Tibial nerve (tissue), 4 donors: ENCODE data around the gene DGCR2. TPM values are rescaled to one million over a fixed set of nuclear protein-coding genes. Genes with fewer than 3 reads are reported as not detected.

Source experiments
- DNase-seq, 2 donors: peaks; one replicate each; pipeline ENCODE4 v3.0.0-alpha.2; 2019; ENCODE audit warnings: low spot score in 2 of 2
- H3K27ac ChIP-seq, 4 donors: fragments of 200-600 bp; sonication (generic) in 3 of 4; one replicate each; pipeline ENCODE4 v1.5.1; 2017 to 2019; ENCODE audit warnings: mild to moderate bottlenecking in 1 of 4
- H3K27me3 ChIP-seq, 2 donors: fragments of 200-600 bp; sonication (generic) in 1 of 2; one replicate each; pipeline versions ENCODE4 v1.5.1 to v1.6.0; 2017 to 2019
- H3K36me3 ChIP-seq, 3 donors: fragments of 200-600 bp; sonication (generic); one replicate each; pipeline ENCODE4 v1.5.1; 2018 to 2019
- H3K4me1 ChIP-seq, 4 donors: fragments of 200-600 bp; sonication (generic) in 3 of 4; one replicate each; pipeline ENCODE4 v1.5.1; 2017 to 2019
- H3K4me3 ChIP-seq, 4 donors: fragments of 200-600 bp; sonication (generic) in 3 of 4; one replicate each; pipeline ENCODE4 v1.5.1; 2017 to 2019; ENCODE audit warnings: mild to moderate bottlenecking in 1 of 4, moderate library complexity in 1 of 4
- H3K9me3 ChIP-seq, 4 donors: fragments of 200-600 bp; sonication (generic) in 3 of 4; one replicate each; pipeline ENCODE4 v1.5.1; 2017 to 2019
- CTCF ChIP-seq, 5 experiments: fragments of 200-600 bp in 3 of 5; fragments of 450-650 bp in 2 of 5; sonication (generic) in 3 of 5; IDR thresholded peaks; one replicate each; pipeline ENCODE4 v1.5.1; 2016 to 2019; ENCODE audit warnings: antibody characterized with exemption in 5 of 5, mild to moderate bottlenecking in 3 of 5, moderate library complexity in 2 of 5
- EP300 ChIP-seq, 2 donors: sonication (generic); formaldehyde crosslinking; IDR thresholded peaks; one replicate each; pipeline ENCODE4 v1.6.1; 2017; ENCODE audit warnings: antibody characterized with exemption in 2 of 2, mild to moderate bottlenecking in 1 of 2
- POLR2A ChIP-seq, 2 donors: fragments of 450-650 bp; IDR thresholded peaks; one replicate each; pipeline ENCODE4 v1.6.1; 2017; ENCODE audit warnings: antibody characterized with exemption in 2 of 2, mild to moderate bottlenecking in 2 of 2, moderate library complexity in 2 of 2
- WGBS, 2 donors: methylation state at CpG; one replicate each; pipeline ENCODE4 v1.1.5; 2018; 5-methylcytosine and 5-hydroxymethylcytosine counted together
- total RNA-seq, 4 donors: library from RNA; depleted of rRNA; stranded (reverse); fragments of >200 nt; gene quantifications; one replicate each; pipeline ENCODE4 v1.1.0, GENCODE V29; 2016

DGCR2 gene
- total RNA-seq, 4 donors from 2014 or later, result 57.6 to 68.0 (median 58.9) TPM

- Histone ChIP-seq H3K36me3 (peaks cover 4 to 92% (median 40%) of the 10 kb centered on the region in 3 donors), H3K4me1 (peaks cover 0 to 3% (median 0%) of the 10 kb centered on the region in 4 donors), H3K27me3 (no peaks in the 10 kb centered on the region), H3K27ac (no peak overlapping the region), H3K9me3 (no peaks in the 10 kb centered on the region), H3K4me3 (no peak overlapping the region)
- DNase-seq, result no peak
- WGBS, 2 donors, result 70 to 75% methylated on average over 3 of the region's 3 CpGs
- TF ChIP-seq CTCF (IDR thresholded peaks at IDR 0.05) (no peak), POLR2A (IDR thresholded peaks at IDR 0.05) (no peak), EP300 (IDR thresholded peaks at IDR 0.05) (no peak)
Observed at GRCh38 chr22:19050117-19050516, 72.1 kb downstream of the DGCR2 start.

- no peak for TF ChIP-seq POLR2A (IDR thresholded peaks at IDR 0.05)
- TF ChIP-seq EP300 (IDR thresholded peaks at IDR 0.05), result no peak
- no peak for TF ChIP-seq CTCF (IDR thresholded peaks at IDR 0.05)
- H3K36me3 ChIP-seq, result peaks cover 4 to 93% (median 48%) of the 10 kb centered on the region in 3 donors
- no peak overlapping the region for H3K27ac ChIP-seq
- no peak overlapping the region for H3K4me3 ChIP-seq
- H3K4me1 ChIP-seq, result peaks cover 0 to 3% (median 0%) of the 10 kb centered on the region in 4 donors
- H3K27me3 ChIP-seq, result no peaks in the 10 kb centered on the region
- 86 to 95% methylated on average over 5 of the region's 5 CpGs for WGBS, 2 donors
- no peaks in the 10 kb centered on the region for H3K9me3 ChIP-seq
- DNase-seq, result no peak
Observed at GRCh38 chr22:19048531-19048930, 73.7 kb downstream of the DGCR2 start.

- peaks cover 4 to 93% (median 48%) of the 10 kb centered on the region in 3 donors for H3K36me3 ChIP-seq
- no peak overlapping the region for H3K4me3 ChIP-seq
- WGBS, 2 donors, result 93 to 96% methylated on average over 10 to 11 of the region's 11 CpGs
- H3K27ac ChIP-seq, result no peak overlapping the region
- DNase-seq, result no peak
- no peaks in the 10 kb centered on the region for H3K9me3 ChIP-seq
- no peaks in the 10 kb centered on the region for H3K27me3 ChIP-seq
- TF ChIP-seq EP300 (IDR thresholded peaks at IDR 0.05), result no peak
- no peak for TF ChIP-seq POLR2A (IDR thresholded peaks at IDR 0.05)
- no peak for TF ChIP-seq CTCF (IDR thresholded peaks at IDR 0.05)
- peaks cover 0 to 3% (median 0%) of the 10 kb centered on the region in 4 donors for H3K4me1 ChIP-seq
Observed at GRCh38 chr22:19047993-19048392, 74.2 kb downstream of the DGCR2 start.

GRCh38 chr22:19046719-19047609, 75.2 kb downstream of the DGCR2 start:
- 100% methylated on average over 4 of the region's 5 CpGs for WGBS, 2 donors

More at GRCh38 chr22:19046719-19047609, 75.2 kb downstream of the DGCR2 start:
- Histone ChIP-seq H3K9me3 (no peaks in the 10 kb centered on the region), H3K4me1 (peaks cover 0 to 3% (median 0%) of the 10 kb centered on the region in 4 donors), H3K27ac (no peak overlapping the region), H3K36me3 (peaks cover 4 to 93% (median 48%) of the 10 kb centered on the region in 3 donors), H3K27me3 (no peaks in the 10 kb centered on the region), H3K4me3 (no peak overlapping the region)
- DNase-seq, result no peak
- no peak for TF ChIP-seq CTCF (IDR thresholded peaks at IDR 0.05)
- TF ChIP-seq EP300 (IDR thresholded peaks at IDR 0.05), result no peak
- no peak for TF ChIP-seq POLR2A (IDR thresholded peaks at IDR 0.05)
